ENCODE data around the gene PPT2.

PPT2 gene

DNA sequence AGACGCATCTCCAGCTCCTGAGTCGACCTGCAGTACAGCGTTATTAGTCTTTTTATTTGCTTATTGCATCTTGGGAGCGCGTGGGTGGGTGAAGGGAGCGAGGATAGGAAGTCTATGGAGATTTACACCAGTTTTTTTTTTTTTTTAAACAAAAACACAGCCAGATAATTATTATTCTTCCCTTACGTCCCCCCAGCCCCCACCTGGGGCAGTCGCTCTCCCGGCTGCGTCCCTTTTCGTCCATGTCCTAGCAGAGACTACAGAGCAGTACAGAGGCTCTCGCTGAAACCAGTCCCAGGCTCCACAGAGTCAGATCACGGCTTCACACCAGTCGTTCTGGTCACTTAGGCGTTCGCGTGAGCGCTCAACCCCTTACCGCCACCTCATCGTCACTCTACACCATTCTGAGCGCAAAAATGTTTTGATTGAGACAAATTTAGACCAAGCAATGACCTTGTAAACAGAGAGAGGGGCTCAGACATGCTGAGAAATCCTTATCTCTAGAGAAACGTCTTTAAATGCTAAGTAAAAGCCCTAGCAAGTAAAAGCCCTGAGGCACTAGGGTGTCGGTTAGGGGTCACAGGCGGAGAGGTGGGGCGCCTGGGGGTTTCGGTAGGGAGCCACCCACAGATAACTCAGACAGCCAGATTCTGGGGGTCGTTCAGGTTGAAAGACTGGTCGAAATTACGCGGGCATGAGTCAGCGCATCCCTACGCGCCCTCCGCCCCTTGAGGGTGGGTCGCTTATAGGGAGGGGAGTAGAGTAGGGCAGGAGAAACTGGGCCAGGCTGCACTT, 975 bp upstream of the PPT2 start:
- TF ChIP-seq, protein P1, sequence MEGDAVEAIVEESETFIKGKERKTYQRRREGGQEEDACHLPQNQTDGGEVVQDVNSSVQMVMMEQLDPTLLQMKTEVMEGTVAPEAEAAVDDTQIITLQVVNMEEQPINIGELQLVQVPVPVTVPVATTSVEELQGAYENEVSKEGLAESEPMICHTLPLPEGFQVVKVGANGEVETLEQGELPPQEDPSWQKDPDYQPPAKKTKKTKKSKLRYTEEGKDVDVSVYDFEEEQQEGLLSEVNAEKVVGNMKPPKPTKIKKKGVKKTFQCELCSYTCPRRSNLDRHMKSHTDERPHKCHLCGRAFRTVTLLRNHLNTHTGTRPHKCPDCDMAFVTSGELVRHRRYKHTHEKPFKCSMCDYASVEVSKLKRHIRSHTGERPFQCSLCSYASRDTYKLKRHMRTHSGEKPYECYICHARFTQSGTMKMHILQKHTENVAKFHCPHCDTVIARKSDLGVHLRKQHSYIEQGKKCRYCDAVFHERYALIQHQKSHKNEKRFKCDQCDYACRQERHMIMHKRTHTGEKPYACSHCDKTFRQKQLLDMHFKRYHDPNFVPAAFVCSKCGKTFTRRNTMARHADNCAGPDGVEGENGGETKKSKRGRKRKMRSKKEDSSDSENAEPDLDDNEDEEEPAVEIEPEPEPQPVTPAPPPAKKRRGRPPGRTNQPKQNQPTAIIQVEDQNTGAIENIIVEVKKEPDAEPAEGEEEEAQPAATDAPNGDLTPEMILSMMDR (IDR thresholded peaks at IDR 0.05; ENCODE audit: low read depth, low read length) = no peak
- peak overlapping the region; percentile 73 for H3K4me3 ChIP-seq (ENCODE audit: low read depth, low read length)

DNA sequence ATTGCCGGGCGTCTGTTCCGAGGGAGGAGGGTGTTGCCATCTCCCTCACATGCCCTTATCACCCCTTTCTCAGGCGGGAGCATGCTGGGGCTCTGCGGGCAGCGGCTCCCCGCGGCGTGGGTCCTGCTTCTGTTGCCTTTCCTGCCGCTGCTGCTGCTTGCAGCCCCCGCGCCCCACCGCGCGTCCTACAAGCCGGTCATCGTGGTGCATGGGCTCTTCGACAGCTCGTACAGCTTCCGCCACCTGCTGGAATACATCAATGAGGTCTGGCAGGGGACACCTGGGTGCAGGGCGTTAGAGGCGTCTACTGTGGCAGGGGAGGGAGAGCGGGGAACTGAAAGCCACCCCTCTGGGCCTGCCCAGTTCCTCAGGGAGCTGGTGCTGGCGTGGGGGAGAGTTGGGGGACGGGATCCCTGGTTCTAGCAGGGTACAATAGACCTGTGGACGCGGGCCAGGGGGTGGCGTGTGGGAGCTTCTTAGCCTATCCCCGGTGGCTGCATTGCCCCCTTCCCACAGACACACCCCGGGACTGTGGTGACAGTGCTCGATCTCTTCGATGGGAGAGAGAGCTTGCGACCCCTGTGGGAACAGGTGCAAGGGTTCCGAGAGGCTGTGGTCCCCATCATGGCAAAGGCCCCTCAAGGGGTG, 697 bp downstream of the PPT2 start:
- TF ChIP-seq, protein P1 (IDR thresholded peaks at IDR 0.05; ENCODE audit: low read depth, low read length) = peak; percentile 27; the same call in 1 of the 2 replicates
- peak overlapping the region; percentile 73 for H3K4me3 ChIP-seq (ENCODE audit: low read depth, low read length)

DNA sequence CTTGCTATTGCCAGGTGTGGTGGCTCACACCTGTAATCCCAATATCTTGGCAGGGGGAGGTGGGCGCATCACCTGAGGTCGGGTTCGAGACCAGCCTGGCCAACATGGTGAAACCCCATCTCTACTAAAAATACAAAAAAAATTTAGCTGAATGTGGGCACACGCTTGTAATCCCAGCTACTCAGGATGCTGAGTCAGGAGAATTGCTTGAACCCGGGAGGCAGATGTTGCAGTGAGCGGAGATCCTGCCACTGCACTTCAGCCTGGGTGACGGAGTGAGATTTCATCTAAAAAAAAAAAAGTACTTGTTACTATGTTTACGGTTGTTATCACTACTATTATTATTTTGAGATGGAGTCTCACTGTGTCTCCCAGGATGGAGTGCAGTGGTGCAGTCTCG, 3.0 kb downstream of the PPT2 start:
- TF ChIP-seq, protein P1 (IDR thresholded peaks at IDR 0.05; ENCODE audit: low read depth, low read length) = no peak
- no peak overlapping the region for H3K4me3 ChIP-seq (ENCODE audit: low read depth, low read length)

DNA sequence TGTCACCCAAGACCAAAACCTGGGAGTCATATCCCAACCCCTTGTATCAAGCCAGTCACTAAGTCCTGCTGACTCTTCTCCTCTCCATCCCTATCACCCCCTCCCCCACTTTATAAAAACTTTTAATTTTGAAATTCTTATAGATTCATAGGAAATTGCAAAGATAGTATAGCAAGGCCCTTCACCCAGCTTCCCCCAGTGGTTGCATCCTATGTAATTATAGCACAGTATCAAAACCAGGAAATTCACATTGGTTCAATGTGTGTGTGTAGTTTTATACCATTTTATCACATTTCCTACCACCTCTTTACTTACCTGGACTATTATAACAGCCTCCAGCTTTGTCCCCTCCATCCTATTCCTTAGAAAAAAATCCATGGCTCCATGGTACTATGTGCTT, 4.1 kb downstream of the PPT2 start:
- TF ChIP-seq, protein P1 (IDR thresholded peaks at IDR 0.05; ENCODE audit: low read depth, low read length) = no peak
- H3K4me3 ChIP-seq (ENCODE audit: low read depth, low read length) = no peak overlapping the region

DNA sequence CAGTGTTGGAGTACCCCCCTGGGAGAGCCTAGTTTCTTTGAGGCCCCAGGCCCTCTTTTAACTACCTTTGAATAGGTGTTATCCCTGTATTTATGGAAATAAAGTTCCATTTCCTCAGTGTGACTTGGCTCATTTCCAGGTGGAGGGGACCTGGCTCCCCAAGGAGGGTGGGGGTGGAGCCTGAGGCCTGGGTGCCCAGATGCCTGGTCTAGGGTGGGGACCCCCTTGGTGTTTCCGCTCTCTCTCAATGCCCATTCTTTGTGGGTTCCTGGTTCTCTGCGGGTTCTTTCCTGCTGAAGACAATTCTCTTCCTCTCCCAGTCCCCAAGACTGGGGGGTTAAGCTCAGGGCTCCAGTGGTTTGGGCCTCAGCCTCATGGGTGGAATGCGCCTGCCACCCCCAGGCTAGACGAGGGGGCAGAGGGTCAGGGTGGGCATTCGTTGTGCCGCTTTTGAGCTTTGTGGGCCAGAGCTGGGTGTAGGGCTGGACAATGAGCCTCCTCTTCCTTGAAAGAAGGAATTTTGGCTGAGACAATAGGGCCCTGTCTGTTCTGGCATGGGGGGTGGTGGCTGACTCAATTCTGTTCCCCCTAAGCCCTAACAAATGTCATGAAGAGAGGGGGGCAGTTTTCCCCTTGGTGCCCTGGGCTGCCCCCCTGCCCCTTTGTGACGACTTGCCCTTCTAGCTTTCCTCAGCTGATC, 9.8 kb downstream of the PPT2 start:
- no peak overlapping the region for H3K4me3 ChIP-seq (ENCODE audit: low read depth, low read length)
- TF ChIP-seq, protein P1 (IDR thresholded peaks at IDR 0.05; ENCODE audit: low read depth, low read length) = no peak

DNA sequence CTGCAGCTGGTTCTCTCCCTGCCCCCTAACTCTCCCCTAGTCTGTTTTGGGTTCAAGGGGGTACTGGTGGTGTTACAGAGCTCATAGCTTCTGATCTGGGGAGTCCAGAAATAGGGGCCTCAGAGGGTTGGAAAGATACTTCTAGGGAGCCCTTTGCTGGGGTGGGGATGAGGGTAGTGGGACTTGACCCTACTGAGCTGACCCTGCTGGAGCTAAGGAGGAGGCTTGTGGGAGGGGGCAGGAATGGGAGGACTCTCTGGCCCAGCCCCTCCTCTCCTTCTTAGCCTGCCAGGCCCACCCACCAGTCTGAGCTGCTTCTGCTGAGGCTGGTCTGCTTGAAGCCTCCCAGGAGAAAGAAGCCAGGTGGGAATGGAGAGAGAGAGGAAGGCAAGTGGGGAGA, 10.4 kb downstream of the PPT2 start, which contains the start of gene EGFL8:
EGFL8 (plus strand) TSS at position 301 of the 400 bp plus-strand sequence. CDS start 1,571 bp downstream, outside the sequence.
- TF ChIP-seq, protein P1 (IDR thresholded peaks at IDR 0.05; ENCODE audit: low read depth, low read length) = no peak

More for the DNA sequence above, 10.4 kb downstream of the PPT2 start, which contains the start of gene EGFL8:
- no peak within 1 kb of the TSS for H3K4me3 ChIP-seq (ENCODE audit: low read depth, low read length)

Data from WI38 (cell line).